ENCODE data around the gene PPCDC. TPM values are rescaled to one million over a fixed set of nuclear protein-coding genes. Genes with fewer than 3 reads are reported as not detected.

The PPCDC gene
- total and polyA plus RNA-seq, 12 donors, result 17.4 to 36.4 (median 24.7) TPM

DNA sequence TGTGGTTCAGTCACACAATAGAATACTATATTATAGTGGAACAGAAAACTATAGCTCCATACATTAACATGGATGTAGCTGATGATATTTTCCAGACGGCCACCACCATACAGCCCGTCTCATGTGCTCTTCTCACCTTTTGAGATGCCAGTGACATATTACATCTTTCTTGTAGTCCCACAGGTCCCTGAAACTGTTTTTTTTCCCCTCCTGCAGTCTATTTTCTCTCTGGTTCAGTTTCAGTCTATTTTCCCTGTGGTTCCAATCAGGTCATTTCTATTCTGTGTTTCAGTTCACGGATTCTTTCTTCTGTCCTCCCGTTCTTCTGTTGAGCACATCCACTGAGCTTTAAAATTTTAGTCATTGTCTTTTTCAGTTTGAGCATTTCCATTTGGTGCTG lies 72.2 kb downstream of the PPCDC start:
- no peak overlapping the region for H3K4me3 ChIP-seq
- no peaks in the 10 kb centered on the region for H3K36me3 ChIP-seq (replicated peaks in 1 of 2)
- no peak for TF ChIP-seq POLR2A (IDR thresholded peaks at IDR 0.05)
- TF ChIP-seq, protein P1, sequence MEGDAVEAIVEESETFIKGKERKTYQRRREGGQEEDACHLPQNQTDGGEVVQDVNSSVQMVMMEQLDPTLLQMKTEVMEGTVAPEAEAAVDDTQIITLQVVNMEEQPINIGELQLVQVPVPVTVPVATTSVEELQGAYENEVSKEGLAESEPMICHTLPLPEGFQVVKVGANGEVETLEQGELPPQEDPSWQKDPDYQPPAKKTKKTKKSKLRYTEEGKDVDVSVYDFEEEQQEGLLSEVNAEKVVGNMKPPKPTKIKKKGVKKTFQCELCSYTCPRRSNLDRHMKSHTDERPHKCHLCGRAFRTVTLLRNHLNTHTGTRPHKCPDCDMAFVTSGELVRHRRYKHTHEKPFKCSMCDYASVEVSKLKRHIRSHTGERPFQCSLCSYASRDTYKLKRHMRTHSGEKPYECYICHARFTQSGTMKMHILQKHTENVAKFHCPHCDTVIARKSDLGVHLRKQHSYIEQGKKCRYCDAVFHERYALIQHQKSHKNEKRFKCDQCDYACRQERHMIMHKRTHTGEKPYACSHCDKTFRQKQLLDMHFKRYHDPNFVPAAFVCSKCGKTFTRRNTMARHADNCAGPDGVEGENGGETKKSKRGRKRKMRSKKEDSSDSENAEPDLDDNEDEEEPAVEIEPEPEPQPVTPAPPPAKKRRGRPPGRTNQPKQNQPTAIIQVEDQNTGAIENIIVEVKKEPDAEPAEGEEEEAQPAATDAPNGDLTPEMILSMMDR (IDR thresholded peaks at IDR 0.05), result no peak
- no peaks in the 10 kb centered on the region for H3K9me3 ChIP-seq (replicated peaks in 1 of 3)
- no peaks in the 10 kb centered on the region for H3K27me3 ChIP-seq
- no peak overlapping the region for H3K27ac ChIP-seq
- intact Hi-C loops (cut with DNase I), result no loop called here
- no peak for DNase-seq
- H3K4me1 ChIP-seq (replicated peaks in 1 of 2), result no peaks in the 10 kb centered on the region
- WGBS, 4 donors, result 86 to 90% (median 88%) methylated on average over 4 of the region's 4 CpGs

DNA sequence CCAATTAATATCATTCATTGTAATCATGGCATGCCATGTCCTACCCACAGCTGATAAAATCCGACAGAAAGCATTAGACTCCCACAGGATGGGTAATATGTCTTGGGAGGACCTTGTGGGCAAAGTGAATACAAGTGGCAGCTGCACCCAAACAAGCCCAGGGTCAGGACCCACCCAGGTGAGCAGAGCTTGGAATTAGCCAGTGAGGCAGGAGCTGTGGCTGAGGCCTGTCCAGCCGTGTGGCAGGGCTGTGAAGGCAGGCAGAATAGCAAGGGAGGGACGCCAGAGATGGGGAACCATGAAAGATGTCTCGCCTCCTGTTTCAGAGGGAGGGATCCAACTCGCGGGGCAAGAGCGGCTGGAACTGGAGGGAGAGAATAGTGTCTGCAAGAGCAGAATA lies 74.5 kb downstream of the PPCDC start:
- TF ChIP-seq, protein P1 (IDR thresholded peaks at IDR 0.05), result no peak
- TF ChIP-seq POLR2A (IDR thresholded peaks at IDR 0.05), result no peak
- H3K4me3 ChIP-seq, result no peak overlapping the region
- intact Hi-C loops (cut with DNase I), result no loop called here
- WGBS, 4 donors, result 76 to 88% (median 83%) methylated on average over 7 of the region's 7 CpGs
- H3K27ac ChIP-seq, result no peak overlapping the region
- H3K27me3 ChIP-seq, result no peaks in the 10 kb centered on the region
- DNase-seq, result peak in 2 of 7 donors; percentile 10 to 37
- H3K36me3 ChIP-seq (replicated peaks in 1 of 2), result no peaks in the 10 kb centered on the region
- no peaks in the 10 kb centered on the region for H3K4me1 ChIP-seq (replicated peaks in 1 of 2)
- H3K9me3 ChIP-seq (replicated peaks in 1 of 3), result no peaks in the 10 kb centered on the region

GRCh38 chr15:75098404-75098803 lies 75.0 kb downstream of the PPCDC start:
- H3K36me3 ChIP-seq (replicated peaks in 1 of 2), result no peaks in the 10 kb centered on the region
- no peak for DNase-seq
- no peak overlapping the region for H3K4me3 ChIP-seq
- no peaks in the 10 kb centered on the region for H3K9me3 ChIP-seq (replicated peaks in 1 of 3)
- WGBS, 4 donors, result 87 to 100% (median 94%) methylated on average over 1 to 4 of the region's 4 CpGs
- TF ChIP-seq POLR2A (IDR thresholded peaks at IDR 0.05), result no peak
- no peaks in the 10 kb centered on the region for H3K27me3 ChIP-seq
- H3K4me1 ChIP-seq (replicated peaks in 1 of 2), result no peaks in the 10 kb centered on the region
- no peak overlapping the region for H3K27ac ChIP-seq
- intact Hi-C loops (cut with DNase I), result no loop called here

Small RNA genes within 50 kb of the gene (small RNA-seq; reads per million reads assigned to genes)
- gene AC015720.1 (0 reads per million in 2 donors), gene RF00019 (0 reads per million in 2 donors)

Other genes starting within 250 kb of the PPCDC start
- gene CSK, start 241.5 kb upstream of the PPCDC start, total RNA-seq, result 10 to 100 TPM; 10.9 to 59.4 (median 28.9) TPM
- 10 to 100 TPM; 20.5 to 46.4 (median 25.8) TPM for gene CSK, start 241.5 kb upstream of the PPCDC start, polyA plus RNA-seq
- gene LMAN1L, start 210.8 kb upstream of the PPCDC start, total RNA-seq, result 10 to 100 TPM in 1 of 9 donors, 1 to 10 TPM in 6, under 1 TPM in 1, not detected in 1; 0.28 to 11.2 (median 3.9) TPM
- 10 to 100 TPM in 1 of 3 donors, 1 to 10 TPM in 1, under 1 TPM in 1; 0.88 to 12.5 (median 7.3) TPM for gene LMAN1L, start 210.8 kb upstream of the PPCDC start, polyA plus RNA-seq
- 1 to 10 TPM in 2 of 9 donors, under 1 TPM in 5, not detected in 2; 0.11 to 3.6 (median 0.69) TPM for gene CPLX3, start 197.0 kb upstream of the PPCDC start, total RNA-seq
- 10 to 100 TPM in 2 of 3 donors, 1 to 10 TPM in 1; 1.1 to 24.1 (median 24.0) TPM for gene CPLX3, start 197.0 kb upstream of the PPCDC start, polyA plus RNA-seq
- 10 to 100 TPM; 30.1 to 83.6 (median 48.9) TPM for gene ULK3, start 180.4 kb upstream of the PPCDC start, total RNA-seq
- 100 to 1,000 TPM in 2 of 3 donors, 10 to 100 TPM in 1; 21.7 to 126 (median 124) TPM for gene ULK3, start 180.4 kb upstream of the PPCDC start, polyA plus RNA-seq
- gene SCAMP2, start 150.2 kb upstream of the PPCDC start, total RNA-seq, result 100 to 1,000 TPM in 5 of 9 donors, 10 to 100 TPM in 4; 29.5 to 185 (median 100) TPM
- gene SCAMP2, start 150.2 kb upstream of the PPCDC start, polyA plus RNA-seq, result 100 to 1,000 TPM in 1 of 3 donors, 10 to 100 TPM in 2; 45.0 to 109 (median 61.9) TPM
- 100 to 1,000 TPM in 6 of 9 donors, 10 to 100 TPM in 3; 68.7 to 218 (median 105) TPM for gene MPI, start 133.5 kb upstream of the PPCDC start, total RNA-seq
- 100 to 1,000 TPM in 1 of 3 donors, 10 to 100 TPM in 2; 26.2 to 123 (median 37.9) TPM for gene MPI, start 133.5 kb upstream of the PPCDC start, polyA plus RNA-seq
- 100 to 1,000 TPM in 2 of 9 donors, 10 to 100 TPM in 7; 44.0 to 112 (median 82.3) TPM for gene FAM219B, start 116.7 kb upstream of the PPCDC start, total RNA-seq
- 10 to 100 TPM; 45.0 to 54.5 (median 51.4) TPM for gene FAM219B, start 116.7 kb upstream of the PPCDC start, polyA plus RNA-seq
- 100 to 1,000 TPM in 8 of 9 donors, 10 to 100 TPM in 1; 60.9 to 330 (median 150) TPM for gene COX5A, start 85.5 kb upstream of the PPCDC start, total RNA-seq
- gene COX5A, start 85.5 kb upstream of the PPCDC start, polyA plus RNA-seq, result 100 to 1,000 TPM in 2 of 3 donors, 10 to 100 TPM in 1; 85.5 to 244 (median 190) TPM
- 10 to 100 TPM; 17.4 to 46.2 (median 26.4) TPM for gene RPP25, start 66.8 kb upstream of the PPCDC start, total RNA-seq
- gene RPP25, start 66.8 kb upstream of the PPCDC start, polyA plus RNA-seq, result 10 to 100 TPM; 12.1 to 18.4 (median 15.5) TPM
- gene SCAMP5, start 28.0 kb upstream of the PPCDC start, total RNA-seq, result 10 to 100 TPM; 12.8 to 47.2 (median 28.7) TPM
- gene SCAMP5, start 28.0 kb upstream of the PPCDC start, polyA plus RNA-seq, result 10 to 100 TPM; 10.2 to 22.0 (median 19.7) TPM
- gene C15orf39, start 178.3 kb downstream of the PPCDC start, total RNA-seq, result 10 to 100 TPM; 10.5 to 50.6 (median 31.5) TPM
- gene C15orf39, start 178.3 kb downstream of the PPCDC start, polyA plus RNA-seq, result 10 to 100 TPM in 2 of 3 donors, 1 to 10 TPM in 1; 5.6 to 14.2 (median 12.4) TPM
- gene GOLGA6C, start 234.7 kb downstream of the PPCDC start, total RNA-seq, result not detected
- gene GOLGA6C, start 234.7 kb downstream of the PPCDC start, polyA plus RNA-seq, result not detected

All from adrenal gland (tissue), 12 donors.